HL-60/S4 treated with retinoic acid at 250 ng/mL for 4 days and 3 days (cell line): ENCODE measurements around the gene LIFR.

Experiments
- in situ Hi-C: fragments of 300-500 bp; cut with MboI; formaldehyde crosslinking; loops from 2 replicates; pipeline ENCODE4 v1.7.0; 2022; ENCODE audit warnings: low sequenced_read_pairs

Gene LIFR

DNA sequence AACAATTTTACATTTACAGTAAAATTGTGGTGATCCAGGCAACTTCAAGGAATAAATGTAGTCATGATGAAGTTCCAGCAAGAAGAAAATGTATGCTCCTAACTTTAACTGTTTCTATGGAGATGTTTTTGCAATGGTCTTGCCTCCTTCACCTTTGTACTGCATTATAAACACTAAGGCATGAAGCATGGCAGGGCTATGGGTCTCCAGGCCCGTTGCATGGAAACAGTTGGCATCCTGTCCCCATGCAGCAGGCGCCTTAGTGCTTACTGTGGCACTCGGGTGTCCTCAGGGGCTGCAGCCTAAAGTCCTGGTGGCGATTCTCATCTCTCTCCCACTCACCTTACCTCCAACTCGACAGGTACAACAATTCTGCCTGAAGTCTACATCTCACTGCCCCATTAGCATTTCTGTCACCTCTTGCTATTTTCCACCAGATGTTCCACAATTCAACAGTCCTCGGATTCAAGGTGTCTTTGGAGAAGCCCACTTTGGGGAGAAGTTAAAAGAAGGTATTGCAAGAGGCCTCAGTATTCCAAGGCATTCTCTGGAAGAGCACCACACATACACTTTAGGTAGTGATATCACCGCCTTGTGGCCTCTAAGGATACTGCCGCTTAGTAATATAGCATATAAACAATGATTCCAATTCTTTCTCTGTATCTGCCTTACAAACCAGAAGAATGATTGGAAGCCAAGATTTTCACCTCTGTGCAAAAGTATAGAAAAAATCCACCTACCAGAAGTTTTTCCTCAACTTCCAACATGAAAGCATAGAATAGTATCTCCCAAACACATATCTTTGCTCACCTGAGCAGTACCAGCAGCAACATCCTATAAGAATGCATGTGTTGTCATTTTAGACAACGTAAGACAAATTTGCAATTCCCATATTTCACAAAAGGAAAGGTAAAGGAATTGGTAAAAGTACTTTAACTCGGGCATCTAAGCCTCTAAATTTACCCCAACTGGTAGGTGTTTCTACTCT, 5.1 kb downstream of the LIFR start:
- in situ Hi-C loops: no loop called here

DNA sequence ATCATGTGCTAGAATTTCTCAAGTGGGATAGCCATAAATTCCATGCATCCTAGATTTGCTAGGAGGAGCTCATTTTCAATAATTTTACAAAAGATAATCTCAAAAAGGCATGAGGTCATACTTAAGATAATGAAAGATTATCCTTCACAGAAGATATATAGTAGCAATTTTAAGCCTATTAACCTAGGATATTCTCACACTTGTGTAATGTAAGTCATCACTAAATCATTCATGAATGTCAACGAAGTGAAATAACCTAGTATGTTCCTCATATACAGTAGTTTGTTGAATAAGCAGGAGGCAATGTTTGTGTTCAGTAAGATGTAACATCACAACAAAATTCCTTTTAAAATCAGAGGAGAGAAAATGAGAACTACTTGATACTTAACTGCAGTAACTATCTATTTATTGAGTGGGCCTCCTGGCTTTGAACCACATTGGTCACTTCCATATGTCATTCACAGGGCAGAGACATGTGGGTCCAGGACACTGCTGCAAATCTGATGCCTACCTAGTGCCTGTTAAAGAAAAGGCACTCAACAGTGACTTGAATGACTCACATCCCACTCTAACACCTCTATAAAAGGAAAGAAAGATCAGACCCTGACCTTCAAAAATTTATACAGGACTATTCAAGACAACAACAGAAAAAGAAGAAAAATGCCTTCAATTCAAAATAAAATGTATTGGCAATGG, 8.2 kb downstream of the LIFR start:
- in situ Hi-C loops: no loop called here

DNA sequence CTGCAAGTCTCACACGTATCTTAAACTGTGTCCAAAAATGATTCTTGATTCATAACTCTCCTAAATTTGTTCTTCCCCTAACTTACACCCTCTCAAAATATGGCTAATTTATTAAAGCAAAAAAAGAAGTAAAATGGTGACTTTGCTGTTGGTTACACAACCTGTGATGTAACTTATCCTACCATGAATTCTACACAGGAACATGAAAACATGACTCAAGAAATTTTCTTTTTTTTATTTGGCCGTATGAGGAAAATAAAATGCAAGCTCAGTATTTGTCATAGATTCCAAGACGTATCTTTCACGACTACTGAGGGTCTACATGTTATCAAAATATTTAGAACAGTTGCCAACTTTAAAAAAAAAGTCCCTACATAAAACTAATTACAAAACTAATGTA, 9.2 kb downstream of the LIFR start:
- in situ Hi-C loops: no loop called here

DNA sequence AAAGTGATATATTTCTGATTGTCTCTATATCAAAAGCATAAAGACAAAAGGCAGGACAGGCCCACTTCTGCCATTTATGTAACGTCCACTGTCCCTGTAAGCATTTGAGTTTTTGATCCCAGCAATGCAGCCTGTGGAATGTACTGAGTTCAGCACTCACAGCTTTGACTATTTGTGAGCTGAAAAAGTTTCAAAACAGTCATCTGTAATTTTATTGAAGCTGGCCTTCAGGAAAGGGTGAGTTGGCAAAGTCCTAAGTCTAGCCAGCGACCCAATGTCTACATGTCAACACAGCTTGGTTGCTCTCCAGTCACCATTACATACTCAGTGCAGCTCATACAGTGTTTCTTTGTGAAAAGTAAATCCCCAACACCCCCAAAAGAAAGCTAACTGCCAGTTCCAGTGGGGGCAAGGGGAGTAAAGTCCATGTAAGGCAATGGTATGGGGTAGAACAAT, 9.7 kb downstream of the LIFR start:
- in situ Hi-C loops: no loop called here

DNA sequence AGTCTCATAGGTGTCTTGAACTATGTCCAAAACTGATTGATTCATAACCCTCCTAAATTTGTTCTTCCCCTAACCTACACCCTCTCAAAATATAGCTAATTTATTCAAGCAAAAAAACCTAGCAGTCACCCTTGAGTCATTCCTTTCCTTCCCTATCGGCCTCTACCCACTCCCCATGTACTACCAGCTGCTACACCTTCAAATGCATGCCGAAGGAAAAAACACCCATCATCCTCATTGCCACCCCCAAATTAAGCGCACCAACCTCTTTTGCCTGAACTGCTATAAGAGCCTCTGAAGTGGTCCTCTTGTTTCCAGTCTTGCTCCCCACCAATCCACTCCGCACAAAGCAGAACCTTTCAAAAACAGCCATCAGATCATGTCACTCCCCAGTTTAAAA, 12.6 kb downstream of the LIFR start:
- in situ Hi-C loops: no loop called here

DNA sequence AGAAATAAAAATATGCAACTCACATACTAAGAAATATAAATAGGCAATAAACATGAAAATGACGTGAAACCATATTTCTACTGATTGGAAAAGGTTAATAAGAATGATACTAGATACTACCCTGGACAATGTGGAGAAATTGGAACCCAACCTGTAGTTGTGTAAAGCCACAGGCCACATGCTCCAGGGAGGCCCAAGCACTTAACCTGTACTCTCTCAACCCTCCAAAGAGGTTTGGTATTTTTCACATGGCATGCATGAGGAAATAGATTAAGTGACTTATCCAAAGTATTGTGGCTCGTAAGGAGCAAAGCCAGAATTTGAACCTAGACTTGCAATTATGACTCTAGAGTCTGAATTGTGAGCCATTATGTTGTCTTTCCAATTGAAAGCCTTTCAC, 13.4 kb downstream of the LIFR start:
- in situ Hi-C loops: no loop called here

DNA sequence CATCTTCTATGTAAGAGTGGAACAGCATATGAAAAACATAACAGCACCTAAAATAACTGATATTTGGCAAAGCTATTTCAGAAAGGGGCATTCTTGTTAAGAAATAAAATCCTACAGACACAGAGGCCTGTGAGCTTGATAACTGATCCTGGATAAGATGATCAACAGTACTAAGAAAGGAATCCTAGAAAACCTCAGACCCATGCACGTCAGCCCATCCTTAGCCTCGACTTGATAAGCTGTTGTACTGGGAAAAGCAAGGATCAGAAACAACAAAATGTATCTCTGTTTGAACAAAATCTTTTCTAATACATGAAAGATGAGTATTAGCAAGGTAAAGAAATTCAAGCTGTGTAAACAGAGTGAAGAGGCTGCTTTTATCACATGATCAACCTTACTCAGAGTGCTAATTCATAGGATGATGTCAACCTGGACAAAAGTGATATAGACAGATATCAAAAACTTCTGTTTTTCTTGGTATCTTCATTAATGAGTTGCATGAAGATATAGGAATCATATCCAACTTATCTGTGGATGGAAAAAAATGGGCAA, 15.2 kb downstream of the LIFR start:
- in situ Hi-C loops: no loop called here

DNA sequence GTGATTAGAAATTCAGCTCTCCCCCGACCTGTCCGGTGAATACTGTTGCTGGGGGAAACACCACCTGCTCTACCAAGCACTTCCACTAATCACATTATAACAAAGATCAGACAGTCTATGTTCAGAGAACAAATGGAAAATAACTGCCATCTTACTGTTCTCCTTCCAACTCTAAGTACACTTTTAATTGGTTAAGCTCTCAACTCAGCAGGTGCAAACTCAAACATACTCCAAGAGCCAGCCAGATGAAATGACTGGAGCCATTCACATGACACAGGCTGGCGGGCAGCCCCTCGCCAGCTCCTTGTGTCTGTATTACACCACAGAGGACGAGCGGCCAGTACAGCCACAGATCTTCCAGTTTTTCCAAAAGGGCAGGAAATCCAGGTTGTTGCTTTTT, 16.1 kb downstream of the LIFR start:
- in situ Hi-C loops: no loop called here

DNA sequence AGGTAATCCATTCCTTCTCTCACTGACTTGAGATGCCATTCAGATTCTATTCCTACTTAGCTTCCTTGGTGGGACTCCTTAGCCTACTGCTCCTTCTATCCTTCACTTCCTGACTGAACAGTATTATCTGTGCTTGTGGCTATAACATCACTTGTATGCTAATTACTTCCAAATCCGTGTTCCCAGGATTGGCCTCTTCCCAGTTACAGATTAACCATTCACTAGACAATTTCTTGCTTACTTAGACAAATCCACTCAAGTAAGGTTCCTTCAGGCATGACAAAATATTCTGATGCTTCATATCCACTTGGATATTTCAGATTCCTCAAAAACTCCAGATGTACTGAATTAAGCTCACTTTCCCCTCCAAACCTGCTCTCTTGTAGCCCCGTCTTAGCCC, 18.3 kb downstream of the LIFR start:
- in situ Hi-C loops: no loop called here

DNA sequence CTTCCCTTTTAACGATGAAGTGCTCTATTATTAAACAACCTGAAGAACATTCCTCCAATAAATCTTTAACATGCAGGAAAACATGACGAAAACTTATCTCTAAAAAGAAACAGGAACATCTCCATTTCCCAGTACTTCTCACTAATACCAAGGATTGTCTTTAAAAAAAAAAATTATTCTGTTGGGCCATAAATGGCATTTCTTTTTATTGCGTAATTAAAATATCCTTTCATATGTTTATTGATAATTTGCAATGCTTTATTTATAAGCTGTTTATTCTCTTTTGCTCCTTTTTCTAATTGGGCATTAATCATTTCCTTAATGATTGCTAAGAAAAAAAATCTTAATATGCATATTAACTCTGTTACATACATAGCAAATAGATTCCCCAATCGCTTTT, 18.9 kb downstream of the LIFR start:
- in situ Hi-C loops: no loop called here

DNA sequence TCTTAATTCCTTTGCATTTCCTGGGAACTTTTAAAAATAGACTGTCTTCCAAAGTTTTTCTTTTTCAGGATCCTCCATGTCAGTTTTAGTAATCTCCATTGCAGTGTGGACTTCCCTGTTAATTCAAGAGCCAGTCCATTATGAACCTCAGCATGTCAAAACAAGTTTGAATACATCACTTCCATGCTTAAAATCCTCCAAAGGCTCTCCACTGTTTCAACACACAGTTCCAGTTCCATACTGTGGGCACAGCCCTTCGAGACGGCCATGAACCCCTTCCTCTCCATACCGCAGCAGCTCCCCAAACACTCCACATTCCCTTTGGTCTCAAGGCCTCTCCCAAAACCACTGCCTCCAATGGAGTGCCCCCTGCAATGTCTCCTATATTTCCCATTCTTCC, 19.5 kb downstream of the LIFR start:
- in situ Hi-C loops: no loop called here

DNA sequence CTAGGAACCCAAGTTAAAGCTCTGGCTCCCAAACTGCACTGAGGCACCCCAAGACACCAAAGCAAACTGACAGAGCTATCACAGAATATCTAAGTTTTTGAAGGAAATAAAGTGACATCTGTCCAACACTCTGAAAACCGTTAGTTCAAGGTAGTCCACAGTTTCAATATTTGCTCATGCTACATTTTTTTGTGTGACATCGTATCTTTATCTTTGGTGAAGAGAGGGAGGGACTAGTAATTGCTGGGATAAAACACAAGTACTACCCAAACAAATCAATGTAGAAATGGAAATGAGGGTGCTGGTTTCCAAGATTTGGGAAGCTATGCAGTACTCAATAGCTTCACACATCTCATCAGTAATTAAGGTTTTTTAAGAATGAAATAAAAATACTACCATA, 20.6 kb downstream of the LIFR start:
- in situ Hi-C loops: no loop called here

DNA sequence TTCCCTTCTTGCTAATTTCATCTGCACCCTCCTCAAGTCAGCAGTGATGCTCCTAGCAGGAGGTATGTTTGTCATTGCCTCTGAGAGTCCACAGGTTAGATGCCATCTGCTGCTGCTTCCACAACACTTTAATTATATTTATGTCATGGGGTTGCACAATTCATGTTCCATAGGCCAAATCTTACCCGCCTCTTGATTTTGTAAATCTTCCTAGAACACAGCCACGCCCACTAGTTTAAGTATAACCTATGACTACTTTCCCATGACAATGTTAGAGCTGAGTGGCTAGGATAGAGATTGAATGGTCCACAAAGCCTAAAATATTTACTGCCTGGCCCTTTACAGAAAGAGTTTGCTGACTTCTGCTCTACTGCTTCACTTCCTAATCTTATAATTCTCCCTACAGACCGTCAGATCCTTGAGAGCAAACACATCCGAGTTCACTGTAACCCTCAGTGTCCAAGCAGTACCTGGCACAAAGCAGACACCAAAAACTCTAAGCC, 21.1 kb downstream of the LIFR start:
- in situ Hi-C loops: no loop called here

DNA sequence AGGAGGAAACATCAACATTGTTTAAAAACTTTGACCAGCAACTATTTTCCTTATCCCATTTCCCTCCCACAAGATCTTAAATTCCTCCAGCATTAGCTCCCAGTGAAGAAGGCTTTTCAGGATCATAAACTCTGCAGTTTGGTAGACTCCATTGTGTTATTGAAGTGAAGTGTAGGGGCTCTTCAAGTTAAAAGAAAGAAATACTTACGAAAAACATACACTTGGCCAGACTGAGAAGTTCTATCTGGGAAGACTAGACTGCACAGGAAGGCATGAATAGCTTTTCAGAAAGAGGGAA, 22.3 kb downstream of the LIFR start:
- in situ Hi-C loops: no loop called here

DNA sequence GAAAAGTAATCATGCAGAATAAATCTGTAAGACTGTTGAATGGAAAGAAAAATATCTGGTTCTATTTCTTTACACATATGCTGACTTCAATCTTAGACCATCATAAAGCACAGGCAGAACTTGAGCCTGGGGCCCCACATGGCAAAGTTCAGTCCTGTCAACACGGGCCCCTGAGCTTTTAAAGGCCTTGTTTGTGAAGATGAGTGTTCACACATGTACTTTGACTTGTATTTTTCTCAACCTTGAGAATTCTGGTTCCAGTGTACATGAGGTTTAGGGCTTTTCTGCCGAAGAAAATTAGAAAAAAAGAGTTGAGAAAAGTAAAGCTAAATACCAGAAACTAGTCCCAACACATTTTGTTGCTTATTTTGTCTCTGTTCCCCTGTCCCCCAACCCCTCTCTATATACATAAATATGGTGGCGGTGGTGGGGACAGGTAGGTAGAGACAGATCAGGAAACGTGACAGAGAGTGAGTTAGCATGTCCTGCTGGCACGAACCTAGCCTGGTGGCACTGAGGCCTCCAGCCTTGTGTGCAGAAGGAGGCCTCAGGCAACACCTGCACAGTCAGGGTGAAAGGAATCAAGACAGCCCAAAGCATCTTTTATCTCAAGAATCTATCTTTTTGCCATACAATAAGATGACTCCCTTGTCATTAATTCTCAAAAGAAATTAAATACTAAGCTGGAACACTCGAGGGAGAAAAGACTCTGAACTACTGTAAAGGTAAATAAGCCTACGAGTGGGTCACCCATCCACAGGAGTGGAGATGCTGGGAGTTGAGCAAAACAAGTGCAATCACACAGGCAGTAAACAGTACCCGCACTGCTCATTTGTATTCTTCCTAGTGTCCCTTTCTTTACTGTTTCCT, 22.9 kb downstream of the LIFR start:
- in situ Hi-C loops: no loop called here

DNA sequence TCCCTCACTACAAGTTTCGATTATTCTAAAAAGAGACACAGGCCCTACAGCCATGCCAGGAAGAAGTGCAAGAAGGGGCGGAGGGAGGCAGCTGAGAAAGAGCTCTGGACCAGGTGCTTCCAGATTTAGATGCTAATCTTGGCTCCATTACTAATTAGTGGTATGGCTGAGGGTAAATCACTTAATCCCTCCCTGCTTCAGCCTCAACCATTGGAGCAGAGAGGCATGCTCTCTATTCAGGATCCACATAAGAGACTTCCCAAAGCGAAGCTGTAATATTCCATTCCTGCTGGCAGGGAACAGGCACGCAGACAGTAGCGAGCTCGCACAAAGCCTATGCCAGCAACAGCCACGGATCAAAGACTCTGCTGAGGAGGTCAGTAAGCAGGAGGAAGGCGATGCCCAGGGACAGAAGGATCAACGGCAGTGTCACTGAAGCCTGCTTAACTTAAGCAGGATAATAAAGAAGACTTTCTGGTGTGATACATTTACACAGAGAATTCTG, 24.2 kb downstream of the LIFR start:
- in situ Hi-C loops: no loop called here

DNA sequence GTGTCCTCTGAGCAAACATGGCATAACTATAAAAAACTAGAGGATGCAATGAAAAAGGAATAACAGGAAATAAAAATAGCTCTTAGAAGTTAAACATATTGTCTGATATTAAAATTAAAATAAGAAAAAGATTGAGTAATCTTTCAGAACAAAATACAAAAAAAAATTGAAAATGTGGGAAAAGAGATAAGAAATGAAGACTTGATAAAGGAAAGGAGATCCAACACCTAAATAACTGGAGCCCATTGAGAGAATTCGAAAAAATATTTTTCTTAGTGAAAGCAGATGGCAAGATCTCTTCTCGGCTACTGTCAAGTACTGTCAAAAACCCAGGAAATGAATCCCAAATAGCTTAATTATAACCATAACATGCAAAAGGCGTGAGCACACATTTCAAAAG, 24.9 kb downstream of the LIFR start:
- in situ Hi-C loops: no loop called here

DNA sequence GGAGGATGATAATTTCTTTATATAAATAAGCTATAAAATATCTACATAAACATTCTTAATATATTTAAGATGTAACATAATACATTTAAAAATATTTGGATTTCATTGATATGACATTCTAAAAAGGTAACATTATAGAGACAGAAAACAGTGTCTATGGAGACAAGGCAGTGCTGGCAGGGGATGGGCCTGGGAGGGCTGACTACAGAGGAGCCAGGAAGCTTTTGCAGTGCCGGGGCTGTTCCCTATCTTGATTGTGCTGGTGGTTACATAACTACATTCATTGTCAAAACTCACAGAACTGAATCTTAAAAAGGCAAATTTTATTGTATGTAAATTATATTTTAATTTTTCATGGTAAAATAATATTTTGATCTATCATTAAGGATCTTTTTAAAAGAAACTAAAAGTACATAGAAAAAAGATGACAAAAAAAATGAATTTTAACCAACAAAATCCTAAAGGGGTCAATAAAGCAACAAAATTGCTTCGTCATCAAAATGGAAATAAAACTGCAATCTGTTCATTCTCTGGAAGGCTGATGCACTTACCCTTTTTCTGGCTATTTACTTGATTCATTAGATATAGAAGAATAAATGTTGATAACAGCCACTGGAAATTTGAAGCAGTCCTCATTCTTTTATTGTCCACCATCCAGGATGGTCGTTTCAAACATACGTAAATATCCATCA, 26.3 kb downstream of the LIFR start:
- in situ Hi-C loops: no loop called here

DNA sequence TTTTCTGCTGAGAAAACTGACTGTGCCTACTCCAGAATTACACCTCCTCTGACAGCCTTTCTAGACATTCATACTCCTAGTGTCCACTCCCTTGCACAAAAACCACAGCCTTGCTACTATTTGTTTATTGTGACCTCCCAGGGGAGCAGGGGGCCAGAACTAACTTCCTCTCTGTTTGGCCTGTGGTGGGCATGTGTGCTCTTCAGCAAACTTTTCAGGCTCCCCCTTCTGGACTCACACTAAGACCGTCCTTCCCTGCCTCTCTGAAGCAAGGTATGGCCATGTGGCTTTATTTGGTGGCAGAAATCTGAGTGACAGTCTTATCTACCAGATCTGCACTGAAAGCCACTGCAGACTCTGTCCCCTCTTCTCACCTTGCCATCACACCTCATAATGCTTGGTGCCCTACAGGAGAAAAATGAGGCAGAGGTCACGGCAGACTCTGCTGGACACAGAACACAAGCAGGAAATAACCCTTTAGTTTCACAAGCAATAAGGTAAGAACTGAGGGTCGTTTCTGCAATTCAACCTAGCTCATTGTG, 28.2 kb downstream of the LIFR start:
- in situ Hi-C loops: no loop called here

DNA sequence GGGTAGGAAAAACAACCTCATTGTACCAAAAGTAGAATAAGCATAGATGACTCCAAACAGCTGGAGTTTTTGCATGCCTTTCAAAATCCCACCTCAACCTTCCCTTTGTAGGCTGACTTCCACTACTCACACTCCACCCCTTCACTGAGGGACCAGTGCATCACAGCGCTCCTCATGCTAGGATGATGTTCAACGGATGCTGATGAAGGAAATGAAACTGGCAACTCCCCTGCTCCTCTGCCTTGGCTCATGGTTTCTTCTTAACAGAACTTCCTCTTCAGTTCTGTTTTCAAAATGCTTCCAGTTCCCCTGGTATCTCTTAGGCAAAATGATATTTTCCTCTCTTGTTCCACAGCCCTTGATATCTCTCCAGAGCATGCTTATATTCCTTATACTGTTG, 29.0 kb downstream of the LIFR start:
- in situ Hi-C loops: no loop called here
